Fibroblast of the aortic adventitia (primary cell): ENCODE data around the gene ADAMTS2. TPM values are rescaled to one million over a fixed set of nuclear protein-coding genes. Genes with fewer than 3 reads are reported as not detected.

ENCODE experiments used
- DNase-seq: peaks from one replicate; pipeline ENCODE4 v3.0.0-alpha.2; 2010; ENCODE audit warnings: low read depth
- H3K4me3 ChIP-seq: 2 replicates; pipeline ENCODE4 v1.5.1; 2011; ENCODE audit warnings: low read depth, mild to moderate bottlenecking, control low read depth, low read length, moderate library complexity
- total RNA-seq: library from RNA; depleted of rRNA; stranded (reverse); fragments of >200 nt; gene quantifications from 2 replicates; pipeline ENCODE4 v1.2.3, GENCODE V29; 2012; ENCODE audit warnings: low replicate concordance
- TF ChIP-seq, protein P1 (sequence below): IDR thresholded peaks from 2 replicates; pipeline ENCODE4 v1.5.1; 2011; ENCODE audit warnings: mild to moderate bottlenecking, low read length, control low read depth, inconsistent platforms; ENCODE audit not compliant: insufficient read depth

The ADAMTS2 gene
- total RNA-seq, 1 donor, result 25.8 TPM

DNA sequence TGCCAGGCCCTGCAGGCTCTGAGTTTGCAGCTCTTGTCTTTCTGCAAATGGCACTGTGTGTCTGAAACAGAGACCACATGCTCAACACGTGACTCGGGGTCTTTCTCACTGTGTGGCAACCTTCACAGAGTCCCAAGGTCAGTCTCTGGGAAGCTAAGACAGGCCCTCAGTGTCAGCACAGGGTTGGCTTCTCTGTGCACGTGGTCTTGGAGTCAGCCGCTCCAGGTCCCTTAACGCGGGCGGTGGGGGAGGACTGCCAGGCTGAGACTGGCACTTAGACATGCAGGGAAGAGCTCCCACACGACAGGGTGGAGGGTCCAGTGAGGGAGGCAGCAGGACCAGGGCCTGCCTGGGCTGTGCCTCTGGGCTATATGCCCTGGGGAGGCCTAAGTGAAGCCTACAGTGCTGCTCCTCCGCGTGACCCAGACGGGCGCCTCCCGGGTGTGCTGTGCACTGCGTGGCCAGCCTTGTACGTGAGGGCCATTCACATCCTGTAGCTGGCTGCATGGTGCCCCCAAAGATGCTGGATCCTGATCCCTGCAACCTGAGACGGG is 76.8 kb downstream of the ADAMTS2 start:
- H3K4me3 ChIP-seq, result no peak overlapping the region
- no peak for DNase-seq
- TF ChIP-seq, protein P1, sequence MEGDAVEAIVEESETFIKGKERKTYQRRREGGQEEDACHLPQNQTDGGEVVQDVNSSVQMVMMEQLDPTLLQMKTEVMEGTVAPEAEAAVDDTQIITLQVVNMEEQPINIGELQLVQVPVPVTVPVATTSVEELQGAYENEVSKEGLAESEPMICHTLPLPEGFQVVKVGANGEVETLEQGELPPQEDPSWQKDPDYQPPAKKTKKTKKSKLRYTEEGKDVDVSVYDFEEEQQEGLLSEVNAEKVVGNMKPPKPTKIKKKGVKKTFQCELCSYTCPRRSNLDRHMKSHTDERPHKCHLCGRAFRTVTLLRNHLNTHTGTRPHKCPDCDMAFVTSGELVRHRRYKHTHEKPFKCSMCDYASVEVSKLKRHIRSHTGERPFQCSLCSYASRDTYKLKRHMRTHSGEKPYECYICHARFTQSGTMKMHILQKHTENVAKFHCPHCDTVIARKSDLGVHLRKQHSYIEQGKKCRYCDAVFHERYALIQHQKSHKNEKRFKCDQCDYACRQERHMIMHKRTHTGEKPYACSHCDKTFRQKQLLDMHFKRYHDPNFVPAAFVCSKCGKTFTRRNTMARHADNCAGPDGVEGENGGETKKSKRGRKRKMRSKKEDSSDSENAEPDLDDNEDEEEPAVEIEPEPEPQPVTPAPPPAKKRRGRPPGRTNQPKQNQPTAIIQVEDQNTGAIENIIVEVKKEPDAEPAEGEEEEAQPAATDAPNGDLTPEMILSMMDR, result no peak

DNA sequence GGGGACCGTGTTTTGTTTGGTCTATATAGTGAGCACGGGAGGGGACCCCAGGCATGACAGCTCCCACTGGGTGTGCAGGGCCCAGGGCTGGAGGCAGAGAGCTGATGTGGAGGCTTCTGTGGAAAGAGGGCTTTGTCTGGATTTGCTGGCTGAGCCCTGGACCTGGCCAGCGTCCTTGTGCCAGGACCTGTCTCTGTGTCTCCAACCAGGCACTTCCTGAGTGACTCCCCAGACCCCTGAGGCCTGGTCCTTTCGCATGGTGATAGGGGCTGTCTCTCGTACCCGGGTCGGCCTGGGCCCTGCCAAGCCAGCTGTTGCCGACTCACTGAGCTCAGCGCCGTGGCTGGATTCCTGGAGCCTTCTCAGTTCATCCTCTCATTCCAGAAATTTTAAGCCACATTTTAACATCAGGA is 77.6 kb downstream of the ADAMTS2 start:
- no peak overlapping the region for H3K4me3 ChIP-seq
- TF ChIP-seq, protein P1, result no peak
- no peak for DNase-seq

DNA sequence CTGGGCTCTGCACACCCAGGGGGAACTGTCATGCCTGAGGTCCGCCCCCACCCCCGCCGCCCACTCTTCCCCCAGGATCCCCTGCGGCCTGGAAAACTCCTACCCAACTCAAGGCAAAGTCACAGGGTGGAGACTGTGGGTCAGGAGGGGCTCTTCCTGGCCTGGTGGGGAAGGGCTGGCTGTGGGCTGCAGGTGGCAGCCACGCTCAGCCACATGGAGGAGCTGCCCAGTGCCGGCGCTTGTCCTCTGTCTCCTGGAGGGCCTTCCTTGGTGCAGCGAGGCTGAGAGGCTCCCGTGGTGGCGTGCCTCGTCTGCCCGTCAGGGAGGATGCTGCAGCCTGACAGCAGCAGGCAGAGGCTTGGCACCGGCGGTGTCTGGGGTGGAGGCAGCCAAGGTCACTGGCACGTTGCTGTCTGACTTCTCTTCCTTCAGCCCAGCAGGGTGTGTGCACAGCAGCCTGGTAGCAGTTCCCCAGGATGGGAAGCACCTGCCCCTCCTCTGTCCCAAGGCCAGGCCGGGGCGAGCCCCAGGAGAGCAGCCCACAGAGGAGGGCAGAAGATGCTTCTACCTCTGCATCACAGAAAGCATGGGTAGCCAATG is 78.1 kb downstream of the ADAMTS2 start:
- no peak overlapping the region for H3K4me3 ChIP-seq
- no peak for DNase-seq
- TF ChIP-seq, protein P1, result no peak

DNA sequence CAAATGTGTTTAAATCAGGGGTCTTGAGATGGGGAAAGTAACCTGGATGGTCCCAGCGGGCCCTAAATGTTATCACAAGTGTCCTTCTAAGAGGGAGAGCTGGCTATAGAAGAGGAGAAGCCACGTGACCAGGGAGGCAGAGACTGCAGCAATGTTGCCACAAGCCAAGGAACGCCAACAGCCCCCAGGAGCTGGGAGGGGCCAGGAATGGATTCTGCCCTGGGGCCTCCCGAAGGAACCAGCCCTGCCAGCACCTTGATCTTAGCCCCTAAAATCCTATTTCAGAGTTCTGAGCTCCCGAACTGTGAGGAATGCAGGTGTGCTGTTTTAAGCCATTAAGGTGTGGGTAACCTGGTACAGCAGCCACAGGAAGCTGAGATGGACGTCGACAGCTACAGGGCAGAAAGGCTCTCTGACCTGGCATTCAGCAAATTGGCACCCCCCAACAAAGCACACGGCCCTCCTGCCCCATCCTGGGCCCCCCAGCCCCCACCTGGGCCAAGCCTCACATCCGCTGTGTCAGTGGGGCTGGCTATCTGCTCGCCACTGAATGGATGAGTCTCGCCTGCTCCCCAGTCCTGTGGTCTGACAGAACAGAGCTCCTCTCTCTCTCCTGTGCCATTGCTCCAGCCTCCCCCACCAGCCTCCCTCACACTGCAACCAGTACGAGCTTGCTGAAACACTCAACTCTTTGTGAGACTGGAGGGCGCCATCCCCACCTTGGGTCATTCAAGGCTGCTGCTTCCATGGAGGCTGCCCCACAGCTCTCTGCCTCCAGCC is 78.8 kb downstream of the ADAMTS2 start:
- no peak for DNase-seq
- TF ChIP-seq, protein P1, result no peak
- no peak overlapping the region for H3K4me3 ChIP-seq

DNA sequence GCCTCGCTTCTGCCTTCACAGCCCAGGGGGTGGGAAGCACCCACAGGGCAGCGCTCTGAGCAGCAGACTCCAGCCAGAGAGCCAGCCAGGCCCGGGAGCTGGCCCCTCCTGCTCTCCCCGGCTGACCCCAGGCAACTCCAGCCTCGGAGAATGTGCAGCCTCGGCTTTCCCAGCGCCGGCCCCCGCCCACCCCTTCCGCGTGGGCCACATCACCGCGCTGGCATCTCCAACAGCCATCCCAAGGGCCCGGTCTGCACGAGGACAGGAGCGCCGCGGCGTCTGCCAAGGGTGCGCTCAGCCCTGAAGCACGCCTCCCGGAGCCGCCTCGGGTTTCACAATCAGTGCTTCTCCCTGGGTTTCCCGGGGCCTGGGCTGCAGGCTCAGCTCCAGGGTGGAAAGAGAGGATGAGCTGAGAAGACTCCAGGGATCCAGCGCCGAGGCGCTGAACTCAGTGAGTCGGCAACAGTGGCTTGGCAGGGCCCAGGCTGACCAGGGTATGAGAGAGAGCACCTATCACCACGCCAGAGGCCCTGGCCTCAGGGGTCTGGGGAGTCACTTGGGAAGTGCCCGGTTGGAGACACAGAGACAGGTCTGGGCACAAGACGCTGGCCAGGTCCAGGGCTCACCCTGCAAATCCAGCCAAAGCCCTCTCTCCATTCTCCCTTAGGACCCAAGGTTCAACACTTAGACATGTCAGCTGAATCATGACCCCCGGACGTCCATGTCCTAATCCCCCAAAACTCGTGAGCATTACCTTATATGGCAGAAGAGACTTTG is 79.6 kb downstream of the ADAMTS2 start:
- TF ChIP-seq, protein P1, result no peak
- DNase-seq, result peak; percentile 98
- H3K4me3 ChIP-seq, result peak overlapping the region; percentile 10

DNA sequence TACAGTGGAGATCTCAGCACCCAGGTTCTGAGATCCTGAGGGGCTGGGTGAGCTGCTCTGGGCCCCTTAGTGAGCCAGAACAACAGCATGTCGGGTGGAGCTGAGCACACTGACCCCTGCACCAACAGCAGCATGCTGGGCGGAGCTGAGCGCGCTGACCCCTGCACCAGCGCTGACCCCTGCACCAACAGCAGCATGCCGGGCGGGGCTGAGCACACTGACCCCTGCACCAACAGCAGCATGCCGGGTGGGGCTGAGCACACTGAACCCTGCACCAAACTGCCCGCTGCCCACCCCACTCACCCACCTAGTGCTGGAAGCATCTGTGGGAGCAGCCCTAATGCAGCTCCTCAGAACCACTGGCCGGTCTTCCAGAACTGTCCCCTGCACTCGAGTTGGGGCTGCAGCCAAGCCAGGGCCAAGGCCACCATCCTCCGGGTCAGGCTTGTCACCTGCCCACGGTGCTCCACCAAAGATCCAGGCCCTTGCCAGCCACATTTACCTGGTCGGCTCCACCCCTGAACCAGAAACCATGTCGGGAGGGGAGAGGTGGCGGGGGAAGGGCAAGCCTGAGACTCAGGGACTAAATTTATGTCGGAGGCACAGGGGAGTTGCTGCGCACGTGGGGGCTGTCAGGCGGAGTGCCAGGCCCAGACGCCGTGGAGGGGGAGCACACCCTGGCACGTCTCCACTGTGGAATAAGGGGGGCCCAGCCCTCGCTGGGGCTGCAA is 80.3 kb downstream of the ADAMTS2 start:
- TF ChIP-seq, protein P1, result no peak
- DNase-seq, result no peak
- peak overlapping the region; percentile 10 for H3K4me3 ChIP-seq
